Panc1 (cell line): ENCODE data around the gene PTDSS2. TPM values are rescaled to one million over a fixed set of nuclear protein-coding genes. Genes with fewer than 3 reads are reported as not detected.

Experiments used
- ATAC-seq: fragments of 200-7000 bp; cut with Tn5 transposase; 2 replicates; pipeline ENCODE4 v1.9.1; 2020; ENCODE audit warnings: mild to moderate bottlenecking, moderate library complexity
- BruUV-seq: library from RNA; stranded (reverse); fragments of 400-500 nt; replicated peaks from 2 replicates; lab custom pipeline; 2021; lab: Mats Ljungman, UMichigan
- CTCF ChIA-PET: fragments of 300-600 bp; sonication (Branson Sonifier 250); formaldehyde crosslinking; loops from one replicate; lab custom pipeline; 2022; ENCODE audit warnings: antibody characterized with exemption; lab: Charles Lee
- POLR2A ChIA-PET: fragments of 300-600 bp; sonication (Branson Sonifier 250); formaldehyde crosslinking; loops from one replicate; lab custom pipeline; 2022; ENCODE audit warnings: antibody characterized with exemption; lab: Charles Lee
- DNase-seq: peaks from one replicate; pipeline ENCODE4 v3.0.0-alpha.2; 2010; ENCODE audit warnings: low read depth, low spot score
- H3K27ac ChIP-seq: 2 replicates; pipeline ENCODE4 v1.5.1; 2011; ENCODE audit warnings: mild to moderate bottlenecking, low read length, inconsistent platforms
- H3K27me3 ChIP-seq: fragments of 200-500 bp; sonication (Bioruptor generic); 2 replicates; pipeline ENCODE4 v1.6.0; 2014; ENCODE audit warnings: low read length, inconsistent platforms; ENCODE audit not compliant: control insufficient read depth, insufficient read depth
- H3K36me3 ChIP-seq: fragments of 200-500 bp; sonication (Bioruptor generic); 2 replicates; pipeline ENCODE4 v1.5.1; 2014; ENCODE audit warnings: inconsistent platforms, mild to moderate bottlenecking, low read length, moderate library complexity; ENCODE audit not compliant: control insufficient read depth, insufficient read depth
- H3K4me1 ChIP-seq: 2 replicates; pipeline ENCODE4 v1.5.1; 2011; ENCODE audit warnings: inconsistent platforms, mild to moderate bottlenecking, low read length, moderate library complexity; ENCODE audit not compliant: control insufficient read depth, insufficient read depth
- H3K4me3 ChIP-seq, 2 experiments: 2 replicates each; pipeline ENCODE4 v1.5.1; 2011 to 2012; ENCODE audit warnings: low read depth in 2 of 2, low read length in 2 of 2, mild to moderate bottlenecking in 2 of 2, inconsistent platforms in 1 of 2, moderate library complexity in 1 of 2
- H3K9me3 ChIP-seq: fragments of 200-500 bp; sonication (Bioruptor generic); 2 replicates; pipeline ENCODE4 v1.5.1; 2014; ENCODE audit warnings: low read depth, mild to moderate bottlenecking, inconsistent platforms, low read length, moderate library complexity; ENCODE audit not compliant: control insufficient read depth, insufficient read depth
- POLR2AphosphoS5 ChIP-seq: IDR thresholded peaks from 2 replicates; pipeline ENCODE4 v1.6.1; 2012; ENCODE audit warnings: mild to moderate bottlenecking, low read depth, low read length, moderate library complexity
- SIN3A ChIP-seq: IDR thresholded peaks from 2 replicates; pipeline ENCODE4 v1.6.1; 2012; ENCODE audit warnings: low read depth, mild to moderate bottlenecking, low read length, moderate library complexity, borderline replicate concordance; ENCODE audit not compliant: insufficient read depth
- TCF7L2 ChIP-seq: IDR thresholded peaks from 2 replicates; pipeline ENCODE4 v1.6.1; 2011; ENCODE audit warnings: mild to moderate bottlenecking, low read depth, low read length, inconsistent platforms
- in situ Hi-C: cut with HindIII; loops from 2 replicates; pipeline ENCODE4 v1.10.0; 2016; ENCODE audit warnings: low sequenced_read_pairs, low pct_unique_long_range_greater_than_20kb
- intact Hi-C: fragments of 100-400 bp; cut with micrococcal nuclease; formaldehyde crosslinking; loops from one replicate; pipeline ENCODE4 v1.10.0; 2022; ENCODE audit not compliant: unreplicated experiment
- total RNA-seq: library from RNA; stranded (reverse); gene quantifications from one replicate; pipeline ENCODE4 v1.2.1, GENCODE V29; 2021; ENCODE audit not compliant: unreplicated experiment
- TF ChIP-seq, protein P1 (sequence below), 2 experiments: IDR thresholded peaks; 2 replicates each; pipeline ENCODE4 v1.6.1; 2011 to 2012; ENCODE audit warnings: low read depth in 2 of 2, control low read depth in 1 of 2, low read length in 1 of 2, mild to moderate bottlenecking in 1 of 2, moderate library complexity in 1 of 2; ENCODE audit not compliant: insufficient read depth in 1 of 2
- TF ChIP-seq, protein P2 (sequence below): fragments of 450-650 bp; IDR thresholded peaks from 2 replicates; pipeline ENCODE4 v1.5.1; 2017; ENCODE audit warnings: mild to moderate bottlenecking

Gene PTDSS2
- total RNA-seq, 1 experiment from 2014 or later: 103 TPM

GRCh38 chr11:455566-456147 is 5.6 kb downstream of the PTDSS2 start:
- CTCF ChIA-PET: no interaction called here
- H3K27me3 ChIP-seq: no peaks in the 10 kb centered on the region
- peaks cover 16% of the 10 kb centered on the region for H3K4me1 ChIP-seq
- BruUV-seq: no TSS peak
- ATAC-seq (no peak), DNase-seq (no peak)
- in situ Hi-C loops: no loop called here
- POLR2A ChIA-PET: no interaction called here
- peaks cover 5% of the 10 kb centered on the region; the same call in 1 of the 2 replicates for H3K36me3 ChIP-seq
- H3K27ac ChIP-seq: no peak overlapping the region
- TF ChIP-seq, protein P1, sequence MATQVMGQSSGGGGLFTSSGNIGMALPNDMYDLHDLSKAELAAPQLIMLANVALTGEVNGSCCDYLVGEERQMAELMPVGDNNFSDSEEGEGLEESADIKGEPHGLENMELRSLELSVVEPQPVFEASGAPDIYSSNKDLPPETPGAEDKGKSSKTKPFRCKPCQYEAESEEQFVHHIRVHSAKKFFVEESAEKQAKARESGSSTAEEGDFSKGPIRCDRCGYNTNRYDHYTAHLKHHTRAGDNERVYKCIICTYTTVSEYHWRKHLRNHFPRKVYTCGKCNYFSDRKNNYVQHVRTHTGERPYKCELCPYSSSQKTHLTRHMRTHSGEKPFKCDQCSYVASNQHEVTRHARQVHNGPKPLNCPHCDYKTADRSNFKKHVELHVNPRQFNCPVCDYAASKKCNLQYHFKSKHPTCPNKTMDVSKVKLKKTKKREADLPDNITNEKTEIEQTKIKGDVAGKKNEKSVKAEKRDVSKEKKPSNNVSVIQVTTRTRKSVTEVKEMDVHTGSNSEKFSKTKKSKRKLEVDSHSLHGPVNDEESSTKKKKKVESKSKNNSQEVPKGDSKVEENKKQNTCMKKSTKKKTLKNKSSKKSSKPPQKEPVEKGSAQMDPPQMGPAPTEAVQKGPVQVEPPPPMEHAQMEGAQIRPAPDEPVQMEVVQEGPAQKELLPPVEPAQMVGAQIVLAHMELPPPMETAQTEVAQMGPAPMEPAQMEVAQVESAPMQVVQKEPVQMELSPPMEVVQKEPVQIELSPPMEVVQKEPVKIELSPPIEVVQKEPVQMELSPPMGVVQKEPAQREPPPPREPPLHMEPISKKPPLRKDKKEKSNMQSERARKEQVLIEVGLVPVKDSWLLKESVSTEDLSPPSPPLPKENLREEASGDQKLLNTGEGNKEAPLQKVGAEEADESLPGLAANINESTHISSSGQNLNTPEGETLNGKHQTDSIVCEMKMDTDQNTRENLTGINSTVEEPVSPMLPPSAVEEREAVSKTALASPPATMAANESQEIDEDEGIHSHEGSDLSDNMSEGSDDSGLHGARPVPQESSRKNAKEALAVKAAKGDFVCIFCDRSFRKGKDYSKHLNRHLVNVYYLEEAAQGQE (IDR thresholded peaks at IDR 0.05; ENCODE audit: insufficient read depth in 1 of 2, low read depth in 2 of 2, low read length in 1 of 2): no peak
- TF ChIP-seq, protein P2, sequence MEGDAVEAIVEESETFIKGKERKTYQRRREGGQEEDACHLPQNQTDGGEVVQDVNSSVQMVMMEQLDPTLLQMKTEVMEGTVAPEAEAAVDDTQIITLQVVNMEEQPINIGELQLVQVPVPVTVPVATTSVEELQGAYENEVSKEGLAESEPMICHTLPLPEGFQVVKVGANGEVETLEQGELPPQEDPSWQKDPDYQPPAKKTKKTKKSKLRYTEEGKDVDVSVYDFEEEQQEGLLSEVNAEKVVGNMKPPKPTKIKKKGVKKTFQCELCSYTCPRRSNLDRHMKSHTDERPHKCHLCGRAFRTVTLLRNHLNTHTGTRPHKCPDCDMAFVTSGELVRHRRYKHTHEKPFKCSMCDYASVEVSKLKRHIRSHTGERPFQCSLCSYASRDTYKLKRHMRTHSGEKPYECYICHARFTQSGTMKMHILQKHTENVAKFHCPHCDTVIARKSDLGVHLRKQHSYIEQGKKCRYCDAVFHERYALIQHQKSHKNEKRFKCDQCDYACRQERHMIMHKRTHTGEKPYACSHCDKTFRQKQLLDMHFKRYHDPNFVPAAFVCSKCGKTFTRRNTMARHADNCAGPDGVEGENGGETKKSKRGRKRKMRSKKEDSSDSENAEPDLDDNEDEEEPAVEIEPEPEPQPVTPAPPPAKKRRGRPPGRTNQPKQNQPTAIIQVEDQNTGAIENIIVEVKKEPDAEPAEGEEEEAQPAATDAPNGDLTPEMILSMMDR: no peak
- TF ChIP-seq SIN3A (no peak), POLR2AphosphoS5 (no peak), TCF7L2 (no peak)
- no peaks in the 10 kb centered on the region for H3K9me3 ChIP-seq
- intact Hi-C loops: no loop called here
- no peak overlapping the region for H3K4me3 ChIP-seq

GRCh38 chr11:456533-456932 is 6.5 kb downstream of the PTDSS2 start:
- ATAC-seq: no peak
- POLR2A ChIA-PET: interaction anchor here (1.4 kb wide), 1 partner anchor 50 kb away, joined by 3 read pairs; the partner anchor contains the start of gene RNH1

More at GRCh38 chr11:456533-456932, 6.5 kb downstream of the PTDSS2 start:
- H3K4me1 ChIP-seq: peaks cover 10% of the 10 kb centered on the region
- CTCF ChIA-PET: no interaction called here
- H3K27me3 ChIP-seq: no peaks in the 10 kb centered on the region
- peaks cover 5% of the 10 kb centered on the region; the same call in 1 of the 2 replicates for H3K36me3 ChIP-seq
- in situ Hi-C loops (no loop called here), intact Hi-C loops (no loop called here)
- no TSS peak for BruUV-seq
- TF ChIP-seq, protein P1 (IDR thresholded peaks at IDR 0.05; ENCODE audit: insufficient read depth in 1 of 2, low read depth in 2 of 2, low read length in 1 of 2): no peak
- TF ChIP-seq POLR2AphosphoS5 (no peak), SIN3A (no peak)
- TF ChIP-seq, protein P2: no peak
- no peak overlapping the region for H3K27ac ChIP-seq
- no peak overlapping the region for H3K4me3 ChIP-seq
- H3K9me3 ChIP-seq: no peaks in the 10 kb centered on the region
- DNase-seq: no peak
